Right lobe of liver (tissue), 6 donors: ENCODE data around the gene MYADM. TPM values are rescaled to one million over a fixed set of nuclear protein-coding genes. Genes with fewer than 3 reads are reported as not detected.

Source experiments
- ATAC-seq, 4 donors: fragments of 200-7000 bp; cut with Tn5 transposase; one replicate each; pipeline ENCODE4 v1.9.1; 2020; ENCODE audit warnings: mild to moderate bottlenecking in 4 of 4, moderate library complexity in 4 of 4
- DNase-seq, 3 donors: peaks; one replicate each; pipeline ENCODE4 v3.0.0-alpha.2; 2020
- H3K27ac ChIP-seq, 3 donors: fragments of 200-600 bp; one replicate each; pipeline ENCODE4 v1.8.0; 2022
- H3K27me3 ChIP-seq, 2 donors: fragments of 200-600 bp; one replicate each; pipeline ENCODE4 v1.8.0; 2022
- H3K36me3 ChIP-seq, 4 donors: fragments of 200-600 bp; sonication (generic) in 1 of 4; one replicate each; pipeline versions ENCODE4 v1.5.1 to v1.8.0; 2017 to 2022; ENCODE audit warnings: control low read depth in 1 of 4
- H3K4me1 ChIP-seq, 4 donors: fragments of 200-600 bp; sonication (generic) in 1 of 4; one replicate each; pipeline versions ENCODE4 v1.5.1 to v1.8.0; 2017 to 2022; ENCODE audit warnings: control low read depth in 1 of 4
- H3K4me3 ChIP-seq, 3 donors: fragments of 200-600 bp; one replicate each; pipeline ENCODE4 v1.8.0; 2022
- H3K9me3 ChIP-seq, 4 donors: fragments of 200-600 bp; sonication (generic) in 1 of 4; one replicate each; pipeline versions ENCODE4 v1.5.1 to v1.8.0; 2017 to 2022; ENCODE audit warnings: control low read depth in 1 of 4
- POLR2A ChIP-seq: fragments of 450-650 bp; IDR thresholded peaks from one replicate; pipeline ENCODE4 v1.6.1; 2017; ENCODE audit warnings: antibody characterized with exemption, mild to moderate bottlenecking
- WGBS: methylation state at CpG from one replicate; pipeline ENCODE4 v1.1.6; 2018; ENCODE audit warnings: low coverage, low lambda C conversion rate; ENCODE audit not compliant: insufficient coverage; ENCODE audit errors: missing lambda C conversion rate; 5-methylcytosine and 5-hydroxymethylcytosine counted together
- intact Hi-C, 2 donors: fragments of 100-400 bp; cut with DNase I; formaldehyde crosslinking; loops; one replicate each; pipeline versions ENCODE4 v1.11.2 to v1.14.1; 2022
- total RNA-seq, 6 experiments: library from RNA; depleted of rRNA in 2 of 6; stranded (reverse); fragments of >200 nt in 2 of 6; fragmentation: NEBNext Ultra II Directional in 3 of 6; extraction: Animal tissue kit (Norgen Biotek cat#: 25700) in 3 of 6; gene quantifications; one replicate each; pipeline versions ENCODE4 v1.1.0 to v1.2.4, GENCODE V29; 2016 to 2023
- TF ChIP-seq, protein P1 (sequence below), 4 donors: fragments of 200-600 bp in 3 of 4; fragments of 450-650 bp in 1 of 4; IDR thresholded peaks; one replicate each; pipeline versions ENCODE4 v1.5.1 to v1.8.0; 2016 to 2022; ENCODE audit warnings: antibody characterized with exemption in 4 of 4, mild to moderate bottlenecking in 2 of 4
- donor health status: DM: no; HTN: yes; CAD: no.
- donor health status: DM: no; HTN: no; CAD: no.
- donor health status: DM: no; HTN: no; CAD: no.
- donor health status: DM: no; HTN: yes; CAD: no.
- donor health status: DM: no; HTN: yes; CAD: no.

MYADM gene
- total RNA-seq, 6 experiments from 2014 or later: 15.4 to 38.3 (median 20.9) TPM

DNA sequence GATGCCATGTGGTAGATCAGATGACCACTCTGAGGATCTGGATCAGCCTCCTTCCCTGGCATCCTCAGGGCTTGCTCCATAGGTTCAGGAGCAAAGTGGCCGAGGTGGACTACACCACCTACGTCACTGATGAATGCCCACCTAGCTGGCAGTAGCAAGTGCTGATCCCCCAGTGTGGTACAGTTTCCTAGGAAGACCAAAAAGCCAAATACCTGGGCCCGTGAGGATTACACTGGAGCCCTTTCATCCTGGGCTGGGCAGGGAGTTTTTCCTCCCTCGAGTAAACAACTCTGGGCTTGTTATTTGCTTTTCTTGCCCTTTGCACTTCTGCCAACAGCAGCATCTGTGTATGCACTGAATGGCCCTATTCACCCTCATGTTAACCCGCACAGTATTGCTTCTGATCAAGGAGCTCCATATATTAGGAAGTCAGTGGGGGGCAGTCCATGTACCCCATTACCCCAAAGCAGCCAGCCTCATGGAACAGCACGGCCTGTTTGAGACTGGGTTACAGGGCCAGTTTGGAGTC is 3.3 kb upstream of the MYADM start:
- whole genome bisulfite sequencing: 3% methylated on average over 3 of the region's 6 CpGs
- H3K27ac ChIP-seq: no peak overlapping the region

DNA sequence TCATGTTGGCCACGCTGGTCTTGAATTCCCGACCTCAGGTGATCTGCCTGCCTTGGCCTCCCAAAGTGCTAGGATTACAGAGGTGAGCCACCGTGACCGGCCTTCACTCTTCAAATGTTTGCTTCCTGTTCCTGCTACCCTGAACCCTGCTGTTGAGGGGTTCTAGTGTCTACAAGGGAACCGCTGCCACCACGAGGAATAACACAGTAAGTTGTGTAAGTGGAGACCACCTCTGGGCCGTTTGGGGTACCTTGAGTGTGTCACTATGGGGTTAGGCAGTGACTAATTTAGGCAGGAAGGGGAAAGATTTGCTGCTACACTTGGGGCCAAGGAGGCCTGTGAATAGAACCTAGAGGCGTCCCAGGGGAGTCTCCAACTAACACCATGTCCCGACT is 2.2 kb upstream of the MYADM start:
- Histone ChIP-seq H3K4me1 (peaks cover 0 to 18% (median 4%) of the 10 kb centered on the region in 4 donors), H3K4me3 (no peak overlapping the region), H3K27ac (no peak overlapping the region), H3K27me3 (no peaks in the 10 kb centered on the region), H3K9me3 (no peaks in the 10 kb centered on the region), H3K36me3 (no peaks in the 10 kb centered on the region)
- DNase-seq: no peak
- no peak for ATAC-seq
- 67% methylated on average over 5 of the region's 9 CpGs for WGBS
- TF ChIP-seq POLR2A: no peak
- TF ChIP-seq, protein P1, sequence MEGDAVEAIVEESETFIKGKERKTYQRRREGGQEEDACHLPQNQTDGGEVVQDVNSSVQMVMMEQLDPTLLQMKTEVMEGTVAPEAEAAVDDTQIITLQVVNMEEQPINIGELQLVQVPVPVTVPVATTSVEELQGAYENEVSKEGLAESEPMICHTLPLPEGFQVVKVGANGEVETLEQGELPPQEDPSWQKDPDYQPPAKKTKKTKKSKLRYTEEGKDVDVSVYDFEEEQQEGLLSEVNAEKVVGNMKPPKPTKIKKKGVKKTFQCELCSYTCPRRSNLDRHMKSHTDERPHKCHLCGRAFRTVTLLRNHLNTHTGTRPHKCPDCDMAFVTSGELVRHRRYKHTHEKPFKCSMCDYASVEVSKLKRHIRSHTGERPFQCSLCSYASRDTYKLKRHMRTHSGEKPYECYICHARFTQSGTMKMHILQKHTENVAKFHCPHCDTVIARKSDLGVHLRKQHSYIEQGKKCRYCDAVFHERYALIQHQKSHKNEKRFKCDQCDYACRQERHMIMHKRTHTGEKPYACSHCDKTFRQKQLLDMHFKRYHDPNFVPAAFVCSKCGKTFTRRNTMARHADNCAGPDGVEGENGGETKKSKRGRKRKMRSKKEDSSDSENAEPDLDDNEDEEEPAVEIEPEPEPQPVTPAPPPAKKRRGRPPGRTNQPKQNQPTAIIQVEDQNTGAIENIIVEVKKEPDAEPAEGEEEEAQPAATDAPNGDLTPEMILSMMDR (IDR thresholded peaks at IDR 0.05): no peak
- intact Hi-C loops: no loop called here

More for the DNA sequence above, 3.3 kb upstream of the MYADM start:
- intact Hi-C loops: no loop called here
- H3K4me1 ChIP-seq: peaks cover 0 to 18% (median 4%) of the 10 kb centered on the region in 4 donors
- ATAC-seq (peak; percentile 50 to 66 (median 62)), DNase-seq (peak in 1 of 3 donors; percentile 72)
- H3K36me3 ChIP-seq: no peaks in the 10 kb centered on the region
- H3K4me3 ChIP-seq: no peak overlapping the region
- H3K9me3 ChIP-seq: no peaks in the 10 kb centered on the region
- no peaks in the 10 kb centered on the region for H3K27me3 ChIP-seq
- TF ChIP-seq, protein P1 (IDR thresholded peaks at IDR 0.05): no peak
- TF ChIP-seq POLR2A: no peak

DNA sequence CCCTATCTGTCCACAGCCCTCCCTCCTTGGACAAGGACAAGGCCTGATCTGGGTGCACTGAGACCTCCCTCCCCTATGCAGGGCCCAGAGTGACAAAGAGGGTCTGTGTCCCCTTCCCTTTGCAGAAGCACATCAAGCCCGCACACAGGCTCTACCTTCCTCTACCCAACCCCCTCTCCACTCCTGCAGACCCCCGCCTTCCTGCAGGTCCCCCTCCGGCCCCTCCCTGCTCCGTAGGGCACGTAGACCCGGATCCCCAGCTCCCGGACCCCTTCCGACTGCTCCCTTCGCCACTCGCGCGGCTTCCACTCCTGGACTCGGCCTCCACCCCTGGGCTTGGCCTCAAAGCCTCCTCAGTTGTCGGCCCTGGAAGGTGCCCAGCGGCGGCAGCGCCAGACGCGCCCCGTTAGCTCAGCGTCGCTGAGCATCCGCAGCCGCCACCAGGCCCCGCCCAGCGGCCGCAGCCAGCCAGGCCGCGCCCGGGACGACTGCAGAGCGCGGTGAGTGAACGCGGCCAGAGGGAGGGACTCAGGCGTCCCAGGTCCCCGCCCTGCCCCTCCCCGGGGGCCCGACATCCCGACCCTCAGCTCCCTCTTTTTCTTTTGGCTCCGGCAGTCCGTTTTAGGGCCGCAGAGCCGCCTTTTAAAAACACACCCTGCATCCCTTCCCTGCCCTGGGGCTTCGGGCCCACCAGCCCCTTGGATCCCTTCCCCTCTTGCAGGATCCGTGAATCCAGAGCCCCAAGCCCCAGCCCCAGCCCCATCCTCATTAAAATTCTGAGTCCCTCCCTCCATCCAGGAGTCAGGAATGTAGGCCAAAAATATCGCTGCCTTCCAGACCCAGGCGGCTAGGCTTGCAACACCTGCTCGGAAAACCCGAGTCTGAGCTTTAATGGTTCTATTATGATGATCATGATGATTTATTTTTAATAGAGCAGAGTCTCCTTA is 1.5 kb upstream of the MYADM start:
- no peak for TF ChIP-seq POLR2A
- TF ChIP-seq, protein P1 (IDR thresholded peaks at IDR 0.05): no peak
- 32% methylated on average over 22 of the region's 50 CpGs for whole genome bisulfite sequencing
- intact Hi-C loops: no loop called here
- H3K27me3 ChIP-seq: no peaks in the 10 kb centered on the region
- H3K4me1 ChIP-seq: peaks cover 0 to 18% (median 4%) of the 10 kb centered on the region in 4 donors
- peak overlapping the region in 2 of 3 donors; percentile 51 to 65 for H3K27ac ChIP-seq
- ATAC-seq: peak in 1 of 4 donors; percentile 5
- DNase-seq: peak in 2 of 3 donors; percentile 62 to 70
- H3K36me3 ChIP-seq: no peaks in the 10 kb centered on the region
- peak overlapping the region in 2 of 3 donors; percentile 11 to 14 for H3K4me3 ChIP-seq
- no peaks in the 10 kb centered on the region for H3K9me3 ChIP-seq

DNA sequence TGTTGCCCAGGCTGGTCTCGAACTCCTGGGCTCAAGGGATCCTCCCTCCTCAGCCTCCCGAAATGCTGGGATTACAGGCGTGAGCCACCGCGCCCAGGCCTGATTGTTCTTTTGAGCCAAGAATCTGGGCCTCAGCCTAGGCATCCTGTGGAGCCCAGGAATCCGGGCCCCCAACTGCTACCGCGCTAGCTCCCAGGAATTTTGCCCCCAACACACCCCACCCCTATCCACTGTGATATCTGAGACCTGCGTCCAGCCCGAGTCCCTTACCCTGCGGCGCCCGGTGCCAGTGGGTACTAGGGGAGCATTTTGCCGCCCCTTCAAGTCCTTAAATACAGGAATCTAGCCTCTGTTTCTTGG is 838 bp upstream of the MYADM start:
- TF ChIP-seq, protein P1 (IDR thresholded peaks at IDR 0.05): no peak
- TF ChIP-seq POLR2A: no peak
- no peak for DNase-seq
- H3K4me3 ChIP-seq: peak overlapping the region in 1 of 3 donors; percentile 14
- no peaks in the 10 kb centered on the region for H3K9me3 ChIP-seq
- no peak for ATAC-seq
- H3K4me1 ChIP-seq: peaks cover 0 to 18% (median 4%) of the 10 kb centered on the region in 4 donors
- peak overlapping the region; percentile 24 to 65 (median 40) for H3K27ac ChIP-seq
- H3K27me3 ChIP-seq: no peaks in the 10 kb centered on the region
- 59% methylated on average over 6 of the region's 14 CpGs for WGBS
- intact Hi-C loops: no loop called here
- no peaks in the 10 kb centered on the region for H3K36me3 ChIP-seq
